ENCODE results near the gene PDCD4.
"Not testable (repeated sequence)": the region's sequence is repeated elsewhere in the genome, so short reads cannot be mapped to it uniquely, and the experiment has no call there.

The PDCD4 gene

GRCh38 chr10:110862961-110863360 is 8.8 kb upstream of the PDCD4 start:
- no peak for DNase-seq

- no peak for DNase-seq
These were observed 8.4 kb upstream of the PDCD4 start for GRCh38 chr10:110863361-110863760.

- DNase-seq: no peak
These were observed 7.8 kb upstream of the PDCD4 start for GRCh38 chr10:110863956-110864355.

GRCh38 chr10:110864662-110865140 is 7.0 kb upstream of the PDCD4 start:
- peak; percentile 30 to 58 for DNase-seq

GRCh38 chr10:110865186-110865808 is 6.4 kb upstream of the PDCD4 start:
- no peak for DNase-seq

- DNase-seq: no peak
These were observed 5.8 kb upstream of the PDCD4 start for GRCh38 chr10:110865809-110866482.

GRCh38 chr10:110867011-110867806 is 4.5 kb upstream of the PDCD4 start:
- not testable (repeated sequence) for DNase-seq

- no peak for DNase-seq
These were observed 3.8 kb upstream of the PDCD4 start for GRCh38 chr10:110867807-110868465.

GRCh38 chr10:110868981-110869380 is 2.7 kb upstream of the PDCD4 start:
- DNase-seq: no peak

- no peak for DNase-seq
These were observed 868 bp upstream of the PDCD4 start for GRCh38 chr10:110870823-110871297.

- DNase-seq: peak; percentile 66 to 82
These were observed 636 bp downstream of the PDCD4 start for GRCh38 chr10:110872145-110872983.

- DNase-seq: no peak
These were observed 1.5 kb downstream of the PDCD4 start for GRCh38 chr10:110872984-110873923.

GRCh38 chr10:110873951-110874350 is 2.2 kb downstream of the PDCD4 start:
- no peak for DNase-seq

GRCh38 chr10:110876000-110876399 is 4.3 kb downstream of the PDCD4 start:
- no peak for DNase-seq

GRCh38 chr10:110876788-110877187 is 5.1 kb downstream of the PDCD4 start:
- DNase-seq: no peak

GRCh38 chr10:110880012-110880411 is 8.3 kb downstream of the PDCD4 start:
- DNase-seq: no peak

GRCh38 chr10:110881247-110881646 is 9.5 kb downstream of the PDCD4 start:
- no peak for DNase-seq

- no peak for DNase-seq
These were observed 10.2 kb downstream of the PDCD4 start for GRCh38 chr10:110881905-110882304.

GRCh38 chr10:110883924-110884323 is 12.2 kb downstream of the PDCD4 start:
- no peak for DNase-seq

GRCh38 chr10:110885932-110886674 is 14.4 kb downstream of the PDCD4 start:
- peak in 1 of 2 experiments; percentile 3 for DNase-seq

Measured in NCI-H446 (cell line).